Measurements from ENCODE around the gene FAHD2A.

DNA sequence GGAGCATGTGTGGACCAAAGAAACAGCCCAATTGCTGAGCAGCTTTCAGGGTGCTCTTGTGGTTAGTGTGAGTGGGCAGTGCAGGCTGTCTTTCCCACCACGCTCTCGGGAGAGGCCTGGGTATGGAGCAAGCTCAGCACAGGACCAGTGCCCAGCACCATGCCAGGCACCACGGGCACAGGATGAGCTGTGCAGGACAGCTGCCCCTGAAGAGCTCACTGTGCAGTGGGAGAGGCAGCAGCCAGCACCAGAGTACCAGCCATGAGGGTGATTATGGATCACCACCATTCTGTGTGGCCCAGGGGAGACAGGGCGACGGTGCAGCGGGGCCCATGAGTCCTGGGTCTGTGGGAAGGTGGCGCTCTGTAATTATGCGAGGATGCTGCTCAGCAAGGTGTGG is 29.7 kb upstream of the FAHD2A start:
- TF ChIP-seq CTCF (IDR thresholded peaks at IDR 0.05) (no peak), POLR2A (IDR thresholded peaks at IDR 0.05) (no peak), POLR2AphosphoS5 (IDR thresholded peaks at IDR 0.05; ENCODE audit: insufficient read depth in 1 of 2, low read depth in 1 of 2) (no peak)

All from vagina (tissue), 2 donors.